Cardiac septum (tissue), 1 donor: ENCODE data around the gene TMEM135. TPM values are rescaled to one million over a fixed set of nuclear protein-coding genes. Genes with fewer than 3 reads are reported as not detected.

Experiments used
- DNase-seq: peaks from one replicate; pipeline ENCODE4 v3.0.0-alpha.2; 2020; ENCODE audit warnings: low spot score
- intact Hi-C: fragments of 100-400 bp; cut with DNase I; formaldehyde crosslinking; loops from one replicate; pipeline ENCODE4 v1.14.0; 2022
- total RNA-seq: library from RNA; stranded (reverse); fragmentation: NEBNext Ultra II Directional; extraction: Animal tissue kit (Norgen Biotek cat#: 25700); gene quantifications from one replicate; pipeline ENCODE4 v1.2.1, GENCODE V29; 2021
- donor health status: DM: no; HTN: no; CAD: no.

The TMEM135 gene
- total RNA-seq, 1 donor from 2014 or later: 6.4 TPM

GRCh38 chr11:87361891-87362290 lies 324.2 kb downstream of the TMEM135 start:
- intact Hi-C loops: no loop called here
- no peak for DNase-seq

GRCh38 chr11:87366346-87366745 lies 328.6 kb downstream of the TMEM135 start:
- DNase-seq: no peak
- intact Hi-C loops: no loop called here

GRCh38 chr11:87366763-87367405 lies 329.1 kb downstream of the TMEM135 start:
- no peak for DNase-seq
- intact Hi-C loops: no loop called here

GRCh38 chr11:87368151-87368550 lies 330.4 kb downstream of the TMEM135 start:
- DNase-seq: no peak
- intact Hi-C loops: no loop called here

- intact Hi-C loops: no loop called here
- DNase-seq: no peak
Observed at GRCh38 chr11:87368858-87369480, 331.2 kb downstream of the TMEM135 start.

GRCh38 chr11:87369888-87370287 lies 332.2 kb downstream of the TMEM135 start:
- DNase-seq: no peak
- intact Hi-C loops: no loop called here

- DNase-seq: no peak
- intact Hi-C loops: no loop called here
Observed at GRCh38 chr11:87372065-87372464, 334.3 kb downstream of the TMEM135 start.

Other genes with a start within 250 kb of the TMEM135 start
- gene PRSS23, start 237.4 kb upstream of the TMEM135 start, total RNA-seq: 20.7 TPM
- gene FZD4, start 82.5 kb upstream of the TMEM135 start, total RNA-seq: 14.4 TPM